CD4-positive, CD25-positive, alpha-beta regulatory T cell (primary cell): ENCODE measurements around the gene CDH13. TPM values are rescaled to one million over a fixed set of nuclear protein-coding genes. Genes with fewer than 3 reads are reported as not detected.

Experiments used
- ATAC-seq, 2 donors: fragments of 150-1000 bp; cut with Tn5 transposase; one replicate each; pipeline ENCODE4 v1.10.0; 2021; ENCODE audit warnings: low read depth in 2 of 2, moderate number of reproducible peaks in 2 of 2, moderate library complexity in 1 of 2
- DNase-seq, 3 donors: peaks; one replicate each; pipeline versions ENCODE4 v3.0.0 to v3.0.0-alpha.2; 2012 to 2022; ENCODE audit warnings: mixed read lengths in 1 of 3
- H3K27ac ChIP-seq: one replicate; pipeline ENCODE4 v1.7.0; 2013; ENCODE audit warnings: mild to moderate bottlenecking, low read length; ENCODE audit not compliant: insufficient read depth, poor library complexity, severe bottlenecking
- H3K27me3 ChIP-seq: one replicate; pipeline ENCODE4 v1.7.0; 2013; ENCODE audit warnings: low read length; ENCODE audit not compliant: control insufficient read depth, insufficient read depth
- H3K36me3 ChIP-seq: one replicate; pipeline ENCODE4 v1.7.0; 2013; ENCODE audit warnings: mild to moderate bottlenecking, low read length, moderate library complexity; ENCODE audit not compliant: control insufficient read depth, insufficient read depth
- H3K4me1 ChIP-seq: 2 replicates; pipeline ENCODE4 v1.7.0; 2013; ENCODE audit warnings: mild to moderate bottlenecking, low read length; ENCODE audit not compliant: insufficient read depth, control insufficient read depth, poor library complexity, severe bottlenecking
- H3K4me3 ChIP-seq: one replicate; pipeline ENCODE4 v1.7.0; 2013; ENCODE audit warnings: low read depth, mild to moderate bottlenecking, low read length, moderate library complexity
- H3K9me3 ChIP-seq, 2 experiments: 1 replicate in 1 of 2; 2 replicates in 1 of 2; pipeline ENCODE4 v1.7.0; 2013; ENCODE audit warnings: low read length in 2 of 2, mild to moderate bottlenecking in 1 of 2, moderate library complexity in 1 of 2; ENCODE audit not compliant: control insufficient read depth in 2 of 2
- H3K27ac Mint-ChIP-seq, 3 donors: one replicate each; pipeline ENCODE4 v1.8.0; 2020 to 2022; ENCODE audit warnings: mild to moderate bottlenecking in 3 of 3, mixed read lengths in 3 of 3, moderate library complexity in 2 of 3
- H3K27me3 Mint-ChIP-seq: one replicate; pipeline ENCODE4 v1.8.0; 2022; ENCODE audit warnings: mild to moderate bottlenecking, mixed read lengths
- H3K36me3 Mint-ChIP-seq: one replicate; pipeline ENCODE4 v1.8.0; 2020; ENCODE audit warnings: mixed read lengths
- H3K4me1 Mint-ChIP-seq, 4 donors: one replicate each; pipeline ENCODE4 v1.8.0; 2020 to 2022; ENCODE audit warnings: mixed read lengths in 4 of 4, mild to moderate bottlenecking in 1 of 4
- H3K4me3 Mint-ChIP-seq, 4 donors: one replicate each; pipeline ENCODE4 v1.8.0; 2020 to 2022; ENCODE audit warnings: mild to moderate bottlenecking in 4 of 4, mixed read lengths in 4 of 4, moderate library complexity in 3 of 4
- H3K9me3 Mint-ChIP-seq, 7 donors: one replicate each; pipeline ENCODE4 v1.8.0; 2020 to 2022; ENCODE audit warnings: mixed read lengths in 7 of 7, mild to moderate bottlenecking in 3 of 7, moderate library complexity in 2 of 7
- polyA plus RNA-seq, 4 donors: library from polyadenylated mRNA; unstranded; fragments of 300-500 nt; fragmentation: Illumina TruSeq; gene quantifications; one replicate each; pipeline ENCODE4 v1.2.3, GENCODE V29; 2021
- total RNA-seq: library from RNA; stranded (reverse); gene quantifications from one replicate; pipeline ENCODE4 v1.2.3, GENCODE V29; 2022

Gene CDH13
- total and polyA plus RNA-seq, 5 donors from 2014 or later, result not detected

DNA sequence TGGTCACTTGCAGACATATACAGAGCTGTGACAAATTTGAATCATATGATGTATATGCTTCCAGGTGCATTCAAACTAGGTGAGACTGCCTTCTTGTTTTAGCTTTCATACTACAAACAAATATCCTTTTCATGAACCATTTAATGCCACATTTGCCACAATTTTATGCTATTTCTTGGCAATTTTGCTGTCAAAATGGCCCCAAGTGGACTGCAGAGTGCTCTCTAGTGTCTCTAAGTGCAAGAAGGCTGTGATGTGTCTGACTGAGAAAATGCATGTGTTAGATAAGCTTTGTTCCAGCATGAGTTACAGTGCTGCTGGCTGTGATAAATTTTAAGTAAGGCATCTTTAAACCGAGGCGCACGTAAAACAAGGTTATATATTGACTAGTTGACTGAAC is 38.3 kb downstream of the CDH13 start:
- DNase-seq (no peak), ATAC-seq (no peak)
- Mint-ChIP-seq H3K27me3 (peaks cover 9% of the 10 kb centered on the region), H3K9me3 (peaks cover 0 to 1% (median 0%) of the 10 kb centered on the region in 7 donors), H3K4me3 (no peak overlapping the region), H3K27ac (no peak overlapping the region), H3K36me3 (no peaks in the 10 kb centered on the region), H3K4me1 (peaks cover 0 to 7% (median 5%) of the 10 kb centered on the region in 4 donors)
- Histone ChIP-seq H3K4me1 (peaks cover 3% of the 10 kb centered on the region), H3K27me3 (peaks cover 2% of the 10 kb centered on the region), H3K36me3 (no peaks in the 10 kb centered on the region), H3K27ac (no peak overlapping the region), H3K9me3 (no peaks in the 10 kb centered on the region), H3K4me3 (no peak overlapping the region)

DNA sequence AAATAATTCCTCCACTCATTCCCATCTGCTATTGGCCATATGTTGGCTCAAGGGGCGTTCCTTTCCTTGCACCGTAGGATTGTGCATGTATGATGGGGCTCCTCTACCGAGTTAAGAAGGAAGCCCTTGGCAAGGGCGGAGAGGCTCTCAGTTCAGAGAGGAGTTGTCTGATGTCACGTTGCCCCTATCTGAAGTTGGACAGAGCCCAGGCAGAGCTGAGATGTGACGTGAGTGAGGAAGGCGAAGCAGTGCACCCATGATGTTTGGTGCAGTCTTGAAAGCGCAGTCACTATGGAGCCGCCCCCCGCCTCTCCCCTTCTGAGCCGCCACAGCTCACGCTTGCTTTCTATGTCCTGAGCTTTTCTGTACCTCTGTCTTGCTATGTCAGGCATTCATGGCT is 40.7 kb downstream of the CDH13 start:
- ATAC-seq (no peak), DNase-seq (no peak)
- H3K4me1 Mint-ChIP-seq, result no peaks in the 10 kb centered on the region
- Histone ChIP-seq H3K4me1 (no peaks in the 10 kb centered on the region), H3K36me3 (no peaks in the 10 kb centered on the region), H3K27ac (no peak overlapping the region), H3K4me3 (no peak overlapping the region), H3K27me3 (peaks cover 2% of the 10 kb centered on the region), H3K9me3 (no peaks in the 10 kb centered on the region)
- no peaks in the 10 kb centered on the region for H3K9me3 Mint-ChIP-seq
- H3K4me3 Mint-ChIP-seq, result no peak overlapping the region
- no peak overlapping the region for H3K27ac Mint-ChIP-seq
- peaks cover under 1% of the 10 kb centered on the region for H3K27me3 Mint-ChIP-seq
- H3K36me3 Mint-ChIP-seq, result no peaks in the 10 kb centered on the region

DNA sequence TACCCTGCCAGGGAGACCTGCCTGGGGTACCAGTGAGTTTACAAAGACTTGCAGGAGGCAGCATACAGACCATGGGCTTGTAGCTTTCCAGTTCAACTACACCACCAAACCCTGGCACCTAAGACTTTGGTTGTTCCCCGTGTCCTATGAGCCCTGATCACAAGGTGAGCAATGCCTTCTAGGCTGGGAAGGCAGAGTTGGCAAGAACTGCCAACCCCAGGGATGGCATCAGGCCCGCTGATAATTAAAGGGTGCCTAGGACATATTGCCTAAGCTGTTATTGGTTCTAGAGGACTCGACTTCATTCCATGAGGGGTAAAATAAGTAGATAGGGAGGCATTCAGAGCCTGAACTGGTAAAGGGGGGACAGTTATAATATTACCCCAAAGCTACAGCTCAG is 41.3 kb downstream of the CDH13 start:
- no peak overlapping the region for H3K27ac ChIP-seq
- DNase-seq (no peak), ATAC-seq (no peak)
- Mint-ChIP-seq H3K27me3 (no peaks in the 10 kb centered on the region), H3K9me3 (no peaks in the 10 kb centered on the region), H3K27ac (no peak overlapping the region), H3K4me3 (no peak overlapping the region), H3K36me3 (no peaks in the 10 kb centered on the region), H3K4me1 (no peaks in the 10 kb centered on the region)
- H3K4me3 ChIP-seq, result no peak overlapping the region
- H3K36me3 ChIP-seq, result no peaks in the 10 kb centered on the region
- H3K4me1 ChIP-seq, result no peaks in the 10 kb centered on the region
- peaks cover 2% of the 10 kb centered on the region for H3K27me3 ChIP-seq
- no peaks in the 10 kb centered on the region for H3K9me3 ChIP-seq

DNA sequence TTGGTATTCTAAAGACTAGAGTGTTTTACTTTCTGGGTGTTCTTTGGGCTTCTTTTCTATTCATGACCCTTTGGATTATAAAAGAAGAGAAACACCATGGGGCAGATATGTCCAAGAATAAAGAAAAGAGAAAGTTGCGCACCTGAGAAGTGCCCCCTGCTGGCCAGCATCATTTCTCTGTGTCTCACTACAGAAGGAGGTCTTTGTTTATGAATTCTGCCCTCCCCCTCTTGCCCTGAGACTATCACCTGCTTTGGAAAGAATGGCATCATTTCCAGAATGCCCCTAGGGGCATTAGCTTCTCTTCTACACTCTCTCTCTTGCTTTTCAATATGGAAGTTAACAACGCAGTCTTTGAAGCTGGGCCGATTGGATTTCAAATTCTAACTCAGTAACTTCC is 45.0 kb downstream of the CDH13 start:
- Histone ChIP-seq H3K27ac (no peak overlapping the region), H3K27me3 (no peaks in the 10 kb centered on the region), H3K9me3 (no peaks in the 10 kb centered on the region), H3K4me1 (no peaks in the 10 kb centered on the region), H3K36me3 (no peaks in the 10 kb centered on the region), H3K4me3 (no peak overlapping the region)
- peaks cover 4% of the 10 kb centered on the region for H3K27me3 Mint-ChIP-seq
- no peaks in the 10 kb centered on the region for H3K36me3 Mint-ChIP-seq
- no peaks in the 10 kb centered on the region for H3K4me1 Mint-ChIP-seq
- H3K27ac Mint-ChIP-seq, result no peak overlapping the region
- DNase-seq, result peak in 1 of 3 donors; percentile 23
- H3K9me3 Mint-ChIP-seq, result peaks cover 0 to 4% (median 0%) of the 10 kb centered on the region in 7 donors
- no peak overlapping the region for H3K4me3 Mint-ChIP-seq
- ATAC-seq, result no peak

DNA sequence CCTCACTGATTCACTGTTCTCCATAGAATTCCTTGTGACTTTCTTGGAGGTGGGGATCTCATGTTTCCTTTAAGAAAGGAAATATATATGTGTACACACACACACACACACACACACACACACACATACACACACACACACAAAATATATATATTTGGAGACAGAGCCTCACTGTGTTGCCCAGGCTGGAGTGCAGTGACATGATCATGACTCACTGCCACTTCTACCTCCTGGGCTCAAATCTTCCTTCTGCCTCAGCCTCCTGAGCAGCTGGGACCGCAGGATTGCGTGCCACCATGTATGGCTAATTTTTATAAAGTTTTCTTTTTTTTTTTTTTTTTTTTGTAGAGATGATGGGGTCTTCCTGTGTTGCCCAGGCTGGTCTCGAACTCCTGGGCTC is 45.9 kb downstream of the CDH13 start:
- DNase-seq (no peak), ATAC-seq (no peak)
- no peaks in the 10 kb centered on the region for H3K36me3 Mint-ChIP-seq
- H3K27ac Mint-ChIP-seq, result no peak overlapping the region
- H3K27me3 Mint-ChIP-seq, result peaks cover 4% of the 10 kb centered on the region
- no peak overlapping the region for H3K4me3 ChIP-seq
- H3K27me3 ChIP-seq, result no peaks in the 10 kb centered on the region
- H3K27ac ChIP-seq, result no peak overlapping the region
- no peaks in the 10 kb centered on the region for H3K36me3 ChIP-seq
- no peaks in the 10 kb centered on the region for H3K4me1 Mint-ChIP-seq
- H3K4me1 ChIP-seq, result no peaks in the 10 kb centered on the region
- H3K9me3 ChIP-seq, result no peaks in the 10 kb centered on the region
- H3K4me3 Mint-ChIP-seq, result no peak overlapping the region
- peaks cover 0 to 4% (median 0%) of the 10 kb centered on the region in 7 donors for H3K9me3 Mint-ChIP-seq

DNA sequence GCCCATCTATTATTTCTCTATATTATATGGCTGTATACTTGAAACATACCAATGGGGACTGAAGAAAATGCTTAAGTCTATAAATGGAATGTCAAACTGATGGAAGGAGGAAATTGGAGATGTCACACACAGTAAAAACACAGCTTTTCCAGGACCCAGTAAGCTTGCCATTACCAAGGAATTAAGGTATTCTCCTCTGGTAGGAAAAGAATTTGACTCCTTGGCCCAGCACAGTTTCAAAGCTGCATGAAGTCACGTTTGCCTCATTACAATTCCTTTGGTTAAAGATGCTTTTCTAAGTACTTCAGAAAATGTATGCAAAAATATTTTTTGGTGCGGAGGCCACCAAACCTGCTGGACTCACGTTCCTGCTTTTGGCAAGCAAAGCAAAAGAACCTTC is 48.5 kb downstream of the CDH13 start:
- H3K27ac ChIP-seq, result no peak overlapping the region
- DNase-seq, result no peak
- no peaks in the 10 kb centered on the region for H3K4me1 ChIP-seq
- Mint-ChIP-seq H3K9me3 (peaks cover 0 to 4% (median 0%) of the 10 kb centered on the region in 7 donors), H3K4me3 (no peak overlapping the region), H3K36me3 (no peaks in the 10 kb centered on the region), H3K4me1 (no peaks in the 10 kb centered on the region), H3K27ac (no peak overlapping the region), H3K27me3 (peaks cover 8% of the 10 kb centered on the region)
- no peak for ATAC-seq
- H3K27me3 ChIP-seq, result no peaks in the 10 kb centered on the region
- no peaks in the 10 kb centered on the region for H3K9me3 ChIP-seq
- H3K4me3 ChIP-seq, result no peak overlapping the region
- no peaks in the 10 kb centered on the region for H3K36me3 ChIP-seq

DNA sequence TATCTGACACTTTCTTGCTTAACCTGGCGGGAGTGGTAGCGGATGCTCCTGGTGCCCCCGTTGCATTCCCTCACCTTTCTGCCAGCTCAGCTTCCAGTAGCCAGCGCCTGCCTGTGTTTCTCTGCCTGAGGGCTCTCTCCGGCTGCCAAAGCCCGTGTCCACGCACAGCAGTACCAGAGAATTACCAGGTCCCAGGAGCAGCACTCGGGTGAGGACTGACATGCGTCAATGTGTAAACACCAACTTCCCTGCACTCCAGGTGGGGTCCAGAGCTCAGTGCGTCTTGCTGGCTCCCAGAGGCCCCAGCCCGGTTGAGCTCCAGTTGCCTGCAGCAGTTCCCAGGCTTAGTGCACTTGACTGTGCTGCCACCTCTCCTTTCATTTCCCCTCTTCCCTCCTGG is 54.8 kb downstream of the CDH13 start:
- H3K27ac ChIP-seq, result no peak overlapping the region
- H3K27ac Mint-ChIP-seq, result no peak overlapping the region
- H3K9me3 Mint-ChIP-seq, result peaks cover 0 to 3% (median 0%) of the 10 kb centered on the region in 7 donors
- H3K4me3 ChIP-seq, result no peak overlapping the region
- no peaks in the 10 kb centered on the region for H3K36me3 Mint-ChIP-seq
- H3K4me1 Mint-ChIP-seq, result no peaks in the 10 kb centered on the region
- no peaks in the 10 kb centered on the region for H3K9me3 ChIP-seq
- no peaks in the 10 kb centered on the region for H3K36me3 ChIP-seq
- peaks cover 13% of the 10 kb centered on the region for H3K27me3 Mint-ChIP-seq
- H3K27me3 ChIP-seq, result no peaks in the 10 kb centered on the region
- ATAC-seq (no peak), DNase-seq (no peak)
- no peaks in the 10 kb centered on the region for H3K4me1 ChIP-seq
- no peak overlapping the region for H3K4me3 Mint-ChIP-seq

DNA sequence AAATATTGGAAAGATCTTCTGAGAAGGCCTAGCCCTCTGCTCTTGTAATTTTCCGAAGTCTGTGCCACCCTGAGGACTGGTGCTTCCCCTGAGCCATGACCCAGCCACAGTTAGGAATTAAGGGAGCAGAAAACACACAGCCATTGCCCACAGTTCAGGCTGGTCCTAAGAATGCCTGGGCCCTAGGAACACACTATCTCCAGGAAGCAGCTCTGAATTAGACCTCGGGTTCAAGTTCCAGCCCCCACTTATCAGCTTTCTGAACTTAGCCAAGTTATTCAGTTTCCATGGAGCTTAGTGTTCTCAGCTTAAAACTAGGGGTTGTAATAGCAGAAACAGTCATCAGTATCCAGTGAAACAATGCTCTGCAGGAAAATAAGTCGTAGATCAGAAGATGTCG is 56.0 kb downstream of the CDH13 start:
- H3K4me1 Mint-ChIP-seq, result no peaks in the 10 kb centered on the region
- ATAC-seq (no peak), DNase-seq (no peak)
- no peak overlapping the region for H3K27ac Mint-ChIP-seq
- no peaks in the 10 kb centered on the region for H3K27me3 ChIP-seq
- no peaks in the 10 kb centered on the region for H3K4me1 ChIP-seq
- H3K36me3 ChIP-seq, result no peaks in the 10 kb centered on the region
- no peaks in the 10 kb centered on the region for H3K9me3 ChIP-seq
- H3K4me3 Mint-ChIP-seq, result no peak overlapping the region
- no peaks in the 10 kb centered on the region for H3K36me3 Mint-ChIP-seq
- no peak overlapping the region for H3K27ac ChIP-seq
- no peak overlapping the region for H3K4me3 ChIP-seq
- H3K27me3 Mint-ChIP-seq, result peaks cover 12% of the 10 kb centered on the region
- peaks cover 0 to 3% (median 0%) of the 10 kb centered on the region in 7 donors for H3K9me3 Mint-ChIP-seq
